H9 (cell line): ENCODE measurements around the gene BMP5. TPM values are rescaled to one million over a fixed set of nuclear protein-coding genes. Genes with fewer than 3 reads are reported as not detected.

Source experiments
- DNase-seq: peaks from one replicate; pipeline ENCODE4 v3.0.0-alpha.2; 2017
- H2AFZ ChIP-seq: one replicate; pipeline ENCODE4 v1.6.1; 2013; ENCODE audit warnings: mild to moderate bottlenecking, low read length, control low read depth, moderate library complexity
- H2AK5ac ChIP-seq: 2 replicates; pipeline ENCODE4 v1.6.1; 2013; ENCODE audit warnings: low read length, control low read depth, mixed read lengths; ENCODE audit not compliant: insufficient read length
- H2BK120ac ChIP-seq: one replicate; pipeline ENCODE4 v1.6.1; 2013; ENCODE audit warnings: low read depth, mild to moderate bottlenecking, low read length, control low read depth, inconsistent platforms; ENCODE audit not compliant: poor library complexity, severe bottlenecking
- H2BK12ac ChIP-seq: 2 replicates; pipeline ENCODE4 v1.6.1; 2013; ENCODE audit warnings: low read length, control low read depth, mixed read lengths, low read depth; ENCODE audit not compliant: insufficient read length
- H2BK15ac ChIP-seq: 2 replicates; pipeline ENCODE4 v1.6.1; 2013; ENCODE audit warnings: low read depth, low read length, control low read depth
- H2BK20ac ChIP-seq: one replicate; pipeline ENCODE4 v1.6.1; 2013; ENCODE audit warnings: low read depth, mild to moderate bottlenecking, low read length, control low read depth, inconsistent platforms; ENCODE audit not compliant: poor library complexity, severe bottlenecking
- H2BK5ac ChIP-seq: 2 replicates; pipeline ENCODE4 v1.6.1; 2013; ENCODE audit warnings: low read length, control low read depth, mixed read lengths; ENCODE audit not compliant: insufficient read length
- H3K14ac ChIP-seq: 2 replicates; pipeline ENCODE4 v1.6.1; 2013; ENCODE audit warnings: low read length, control low read depth; ENCODE audit not compliant: insufficient read depth
- H3K18ac ChIP-seq: 2 replicates; pipeline ENCODE4 v1.6.1; 2013; ENCODE audit warnings: low read depth, mild to moderate bottlenecking, mixed read lengths, low read length, control low read depth; ENCODE audit not compliant: insufficient read length
- H3K23ac ChIP-seq: 2 replicates; pipeline ENCODE4 v1.6.1; 2013; ENCODE audit warnings: low read length, control low read depth, mixed read lengths, low read depth; ENCODE audit not compliant: insufficient read length
- H3K23me2 ChIP-seq: 2 replicates; pipeline ENCODE4 v1.6.1; 2013; ENCODE audit warnings: low read depth, mild to moderate bottlenecking, mixed read lengths, low read length, control low read depth; ENCODE audit not compliant: insufficient read length, poor library complexity, severe bottlenecking
- H3K27ac ChIP-seq: 2 replicates; pipeline ENCODE4 v1.5.1; 2013; ENCODE audit warnings: low read length, control low read depth, mixed read lengths, low read depth; ENCODE audit not compliant: insufficient read length
- H3K27me3 ChIP-seq: 2 replicates; pipeline ENCODE4 v1.6.1; 2013; ENCODE audit warnings: low read length, control low read depth, inconsistent platforms; ENCODE audit not compliant: insufficient read depth
- H3K4ac ChIP-seq: 2 replicates; pipeline ENCODE4 v1.6.1; 2013; ENCODE audit warnings: low read depth, mild to moderate bottlenecking, control low read depth, inconsistent platforms, low read length, moderate library complexity
- H3K4me1 ChIP-seq: 2 replicates; pipeline ENCODE4 v1.6.1; 2013; ENCODE audit warnings: low read length, control low read depth, inconsistent platforms; ENCODE audit not compliant: insufficient read depth
- H3K4me2 ChIP-seq: 2 replicates; pipeline ENCODE4 v1.6.1; 2013; ENCODE audit warnings: low read length, control low read depth, mixed read lengths; ENCODE audit not compliant: insufficient read length, insufficient read depth
- H3K56ac ChIP-seq: 2 replicates; pipeline ENCODE4 v1.6.1; 2013; ENCODE audit warnings: low read depth, mild to moderate bottlenecking, mixed read lengths, low read length, control low read depth; ENCODE audit not compliant: insufficient read length
- H3K79me1 ChIP-seq: 2 replicates; pipeline ENCODE4 v1.6.1; 2013; ENCODE audit warnings: low read depth, mild to moderate bottlenecking, moderate library complexity, low read length, control low read depth, inconsistent platforms; ENCODE audit not compliant: insufficient read depth, poor library complexity, severe bottlenecking
- H3K79me2 ChIP-seq: 2 replicates; pipeline ENCODE4 v1.6.1; 2013; ENCODE audit warnings: low read length, control low read depth, inconsistent platforms; ENCODE audit not compliant: insufficient read depth
- H3K9ac ChIP-seq: 2 replicates; pipeline ENCODE4 v1.6.1; 2013; ENCODE audit warnings: low read length, control low read depth, mixed read lengths; ENCODE audit not compliant: insufficient read length; ENCODE audit errors: extremely low read depth
- H3K9me3 ChIP-seq: one replicate; pipeline ENCODE4 v1.6.1; 2013; ENCODE audit warnings: low read depth, low read length, inconsistent platforms; ENCODE audit not compliant: control insufficient read depth
- H3T11ph ChIP-seq: one replicate; pipeline ENCODE4 v1.6.1; 2013; ENCODE audit warnings: mild to moderate bottlenecking, low read length, control low read depth, inconsistent platforms
- H4K20me1 ChIP-seq: one replicate; pipeline ENCODE4 v1.6.1; 2013; ENCODE audit not compliant: control insufficient read depth, insufficient read length, insufficient read depth
- H4K5ac ChIP-seq: 2 replicates; pipeline ENCODE4 v1.6.1; 2013; ENCODE audit warnings: low read depth, mild to moderate bottlenecking, mixed read lengths, low read length, control low read depth; ENCODE audit not compliant: insufficient read length
- H4K8ac ChIP-seq: replicated peaks from 2 replicates; pipeline ENCODE4 v1.6.1; 2013; ENCODE audit warnings: low read length, control low read depth, mixed read lengths, low read depth; ENCODE audit not compliant: insufficient read length
- H4K91ac ChIP-seq: 2 replicates; pipeline ENCODE4 v1.6.1; 2013; ENCODE audit warnings: low read depth, mild to moderate bottlenecking, moderate library complexity, mixed read lengths, low read length, control low read depth; ENCODE audit not compliant: insufficient read length
- H3K27ac Mint-ChIP-seq, 3 experiments: 2 replicates in 2 of 3; 3 replicates in 1 of 3; pipeline ENCODE4 v1.8.0; 2020 to 2021; ENCODE audit warnings: mixed read lengths in 3 of 3, mild to moderate bottlenecking in 1 of 3, moderate library complexity in 1 of 3
- H3K27me3 Mint-ChIP-seq: 2 replicates; pipeline ENCODE4 v1.8.0; 2021; ENCODE audit warnings: low read depth, mild to moderate bottlenecking, moderate library complexity, mixed read lengths
- H3K36me3 Mint-ChIP-seq, 3 experiments: 2 replicates in 2 of 3; 3 replicates in 1 of 3; pipeline ENCODE4 v1.8.0; 2020 to 2021; ENCODE audit warnings: low read depth in 3 of 3, mixed read lengths in 3 of 3; ENCODE audit not compliant: insufficient read depth in 1 of 3
- H3K4me1 Mint-ChIP-seq, 2 experiments: 2 replicates each; pipeline ENCODE4 v1.8.0; 2020; ENCODE audit warnings: mixed read lengths in 2 of 2
- H3K4me3 Mint-ChIP-seq, 2 experiments: 2 replicates in 1 of 2; 3 replicates in 1 of 2; pipeline ENCODE4 v1.8.0; 2020 to 2021; ENCODE audit warnings: mild to moderate bottlenecking in 2 of 2, mixed read lengths in 2 of 2, moderate library complexity in 1 of 2
- H3K9me3 Mint-ChIP-seq, 2 experiments: 2 replicates in 1 of 2; 3 replicates in 1 of 2; pipeline ENCODE4 v1.8.0; 2020; ENCODE audit warnings: mild to moderate bottlenecking in 2 of 2, mixed read lengths in 2 of 2, moderate library complexity in 1 of 2
- CTCF ChIP-seq: fragments of 200-600 bp; sonication (generic); conservative IDR thresholded peaks from 3 replicates; pipeline ENCODE4 v1.8.0; 2021; ENCODE audit warnings: antibody characterized with exemption, mild to moderate bottlenecking
- WGBS: extraction: QIAGEN DNeasy Blood & Tissue Kit; methylation state at CpG from one replicate; pipeline ENCODE4 v1.1.7; 2013; ENCODE audit warnings: missing lambda C conversion rate, low lambda C conversion rate, mixed read lengths; ENCODE audit not compliant: insufficient read length; ENCODE audit errors: extremely low coverage; 5-methylcytosine and 5-hydroxymethylcytosine counted together
- total RNA-seq: library from RNA; stranded (reverse); gene quantifications from 2 replicates; pipeline ENCODE4 v1.2.1, GENCODE V29; 2021

The BMP5 gene
- total RNA-seq, 1 experiment from 2014 or later, result not detected

GRCh38 chr6:55836481-55836880 lies 38.9 kb downstream of the BMP5 start:
- Histone ChIP-seq H2BK5ac (no peak overlapping the region), H3K23me2 (no peaks in the 10 kb centered on the region), H3K4me2 (no peak overlapping the region), H3K23ac (no peak overlapping the region), H4K5ac (no peak overlapping the region), H2BK20ac (no peak overlapping the region), H4K8ac (no peak overlapping the region), H3K79me1 (no peaks in the 10 kb centered on the region), H2BK120ac (no peak overlapping the region), H3T11ph (no peak overlapping the region), H2AFZ (no peak overlapping the region), H4K91ac (no peak overlapping the region), H3K9me3 (no peaks in the 10 kb centered on the region), H4K20me1 (no peaks in the 10 kb centered on the region), H3K4me1 (no peaks in the 10 kb centered on the region), H3K56ac (no peak overlapping the region), H3K27ac (no peak overlapping the region), H3K4ac (no peak overlapping the region), H3K27me3 (no peaks in the 10 kb centered on the region), H2BK12ac (no peak overlapping the region), H3K9ac (no peak overlapping the region), H3K14ac (no peak overlapping the region), H3K79me2 (no peaks in the 10 kb centered on the region), H2AK5ac (no peak overlapping the region), H2BK15ac (no peak overlapping the region), H3K18ac (no peak overlapping the region)
- no CpG with 5 or more reads among the region's 3 CpGs for WGBS
- Mint-ChIP-seq H3K9me3 (no peaks in the 10 kb centered on the region), H3K4me1 (peaks cover 5 to 10% of the 10 kb centered on the region in 2 experiments; a peak in 2 of 4 replicates), H3K36me3 (no peaks in the 10 kb centered on the region), H3K27ac (no peak overlapping the region), H3K4me3 (no peak overlapping the region), H3K27me3 (no peaks in the 10 kb centered on the region)
- DNase-seq, result no peak
- TF ChIP-seq CTCF, result no peak
